NCI-H1092 treated with DMSO at 0.1 percent for 48 hours (cell line): Measurements from ENCODE around the gene ZNF862.

Source experiments
- DNase-seq: peaks from one replicate; lab custom pipeline; 2025; lab: John Stamatoyannopoulos, UW

Gene ZNF862

GRCh38 chr7:149867762-149868622, 29.8 kb downstream of the ZNF862 start:
- no peak for DNase-seq

- DNase-seq: no peak
These were observed 30.6 kb downstream of the ZNF862 start for GRCh38 chr7:149868623-149869290.

- no peak for DNase-seq
These were observed 31.1 kb downstream of the ZNF862 start for GRCh38 chr7:149869291-149869650.

- no peak for DNase-seq
These were observed 31.7 kb downstream of the ZNF862 start for GRCh38 chr7:149869867-149870266.

GRCh38 chr7:149870274-149870673, 32.1 kb downstream of the ZNF862 start:
- DNase-seq: no peak

GRCh38 chr7:149870701-149871483, 32.7 kb downstream of the ZNF862 start:
- no peak for DNase-seq

GRCh38 chr7:149871576-149871975, 33.4 kb downstream of the ZNF862 start:
- no peak for DNase-seq

GRCh38 chr7:149872419-149873073, 34.4 kb downstream of the ZNF862 start:
- DNase-seq: peak; percentile 93

- peak; percentile 97 for DNase-seq
These were observed 35.1 kb downstream of the ZNF862 start, which contains the start of gene ATP6V0E2 for GRCh38 chr7:149873074-149873969. Gene ATP6V0E2, plus strand, starts transcription at chr7:149873969. Its CDS starts 97 bp downstream, at chr7:149874066.

GRCh38 chr7:149873970-149874643, 35.9 kb downstream of the ZNF862 start:
- DNase-seq: peak; percentile 44

- no peak for DNase-seq
These were observed 36.5 kb downstream of the ZNF862 start for GRCh38 chr7:149874644-149875028.

- no peak for DNase-seq
These were observed 37.2 kb downstream of the ZNF862 start for GRCh38 chr7:149875396-149875795.

- no peak for DNase-seq
These were observed 39.8 kb downstream of the ZNF862 start for GRCh38 chr7:149877890-149878522.

- no peak for DNase-seq
These were observed 40.3 kb downstream of the ZNF862 start for GRCh38 chr7:149878523-149878921.

GRCh38 chr7:149879271-149879743, 41.1 kb downstream of the ZNF862 start:
- no peak for DNase-seq

- DNase-seq: no peak
These were observed 41.8 kb downstream of the ZNF862 start for GRCh38 chr7:149879766-149880637.

GRCh38 chr7:149880638-149881311, 42.6 kb downstream of the ZNF862 start:
- no peak for DNase-seq
